IMR-90 (cell line): ENCODE results near the gene ZKSCAN8. TPM values are rescaled to one million over a fixed set of nuclear protein-coding genes. Genes with fewer than 3 reads are reported as not detected.

ENCODE experiments used
- ATAC-seq: fragments of 200-7000 bp; cut with Tn5 transposase; 2 replicates; pipeline ENCODE4 v1.9.1; 2020; ENCODE audit warnings: low read depth, mild to moderate bottlenecking, moderate library complexity
- BruUV-seq: library from RNA; stranded (reverse); fragments of 400-500 nt; replicated peaks from 2 replicates; lab custom pipeline; 2021; lab: Mats Ljungman, UMichigan
- CTCF ChIA-PET: fragments of 300-600 bp; formaldehyde crosslinking; extraction: SDS; loops from one replicate; lab custom pipeline; 2021; ENCODE audit warnings: antibody characterized with exemption; lab: Yijun Ruan, JAX
- POLR2A ChIA-PET: fragments of 300-600 bp; sonication (Branson Sonifier 250); formaldehyde crosslinking; loops from one replicate; lab custom pipeline; 2022; ENCODE audit warnings: antibody characterized with exemption; ENCODE audit not compliant: unreplicated experiment; lab: Charles Lee
- DNase-seq: peaks from one replicate; pipeline ENCODE4 v3.0.0; 2013
- H2AFZ ChIP-seq: replicated peaks from 2 replicates; pipeline ENCODE3; 2013; ENCODE audit warnings: low read length, mild to moderate bottlenecking; ENCODE audit not compliant: poor library complexity
- H2AK5ac ChIP-seq: 2 replicates; pipeline ENCODE4 v1.6.1; 2013; ENCODE audit warnings: low read depth, low read length, inconsistent platforms
- H2AK9ac ChIP-seq: replicated peaks from 2 replicates; pipeline ENCODE3; 2013; ENCODE audit warnings: mild to moderate bottlenecking, low read depth, low read length, moderate library complexity; ENCODE audit not compliant: poor library complexity
- H2BK120ac ChIP-seq: 2 replicates; pipeline ENCODE4 v1.6.1; 2013; ENCODE audit warnings: low read depth, low read length, inconsistent platforms
- H2BK15ac ChIP-seq: 3 replicates; pipeline ENCODE4 v1.6.1; 2013; ENCODE audit warnings: low read depth, low read length, inconsistent platforms
- H2BK20ac ChIP-seq: 2 replicates; pipeline ENCODE4 v1.6.1; 2013; ENCODE audit warnings: low read depth, mild to moderate bottlenecking, inconsistent platforms, low read length, moderate library complexity
- H2BK5ac ChIP-seq: 2 replicates; pipeline ENCODE4 v1.6.1; 2013; ENCODE audit warnings: mild to moderate bottlenecking, low read depth, low read length, inconsistent platforms; ENCODE audit not compliant: poor library complexity, severe bottlenecking
- H3K14ac ChIP-seq: replicated peaks from 2 replicates; pipeline ENCODE4 v1.6.1; 2013; ENCODE audit warnings: low read depth, low read length, inconsistent platforms
- H3K18ac ChIP-seq: 2 replicates; pipeline ENCODE4 v1.6.1; 2013; ENCODE audit warnings: low read depth, low read length, control low read depth
- H3K23ac ChIP-seq: 2 replicates; pipeline ENCODE4 v1.6.1; 2013; ENCODE audit warnings: low read depth, low read length, inconsistent platforms
- H3K27ac ChIP-seq: 2 replicates; pipeline ENCODE4 v1.5.1; 2013; ENCODE audit warnings: mild to moderate bottlenecking, control low read depth, low read length; ENCODE audit not compliant: insufficient read depth
- H3K27me3 ChIP-seq: 2 replicates; pipeline ENCODE4 v1.6.1; 2013; ENCODE audit warnings: low read length; ENCODE audit not compliant: control insufficient read depth, insufficient read depth
- H3K36me3 ChIP-seq: 2 replicates; pipeline ENCODE4 v1.6.1; 2013; ENCODE audit warnings: low read length, mixed read lengths; ENCODE audit not compliant: control insufficient read depth, insufficient read depth
- H3K4ac ChIP-seq: 2 replicates; pipeline ENCODE4 v1.6.1; 2013; ENCODE audit warnings: low read depth, low read length, inconsistent platforms
- H3K4me1 ChIP-seq: 2 replicates; pipeline ENCODE4 v1.6.1; 2013; ENCODE audit warnings: low read length, mixed read lengths; ENCODE audit not compliant: control insufficient read depth, insufficient read depth
- H3K4me2 ChIP-seq: 2 replicates; pipeline ENCODE4 v1.6.1; 2013; ENCODE audit warnings: low read depth, mild to moderate bottlenecking, control low read depth, low read length, moderate library complexity
- H3K4me3 ChIP-seq: 2 replicates; pipeline ENCODE4 v1.5.1; 2013; ENCODE audit warnings: low read depth, mild to moderate bottlenecking, control low read depth, low read length, moderate library complexity; ENCODE audit not compliant: insufficient read depth
- H3K56ac ChIP-seq: 2 replicates; pipeline ENCODE4 v1.6.1; 2013; ENCODE audit warnings: low read length, inconsistent platforms; ENCODE audit not compliant: insufficient read depth; ENCODE audit errors: extremely low read depth
- H3K79me1 ChIP-seq, 2 experiments: 2 replicates each; pipeline ENCODE4 v1.6.1; 2013; ENCODE audit warnings: low read length in 2 of 2, inconsistent platforms in 1 of 2, low read depth in 1 of 2
- H3K9ac ChIP-seq: 2 replicates; pipeline ENCODE4 v1.6.1; 2013; ENCODE audit warnings: low read depth, low read length, control low read depth
- H3K9me1 ChIP-seq: 2 replicates; pipeline ENCODE4 v1.6.1; 2013; ENCODE audit warnings: low read length, inconsistent platforms; ENCODE audit not compliant: insufficient read depth
- H3K9me3 ChIP-seq: 2 replicates; pipeline ENCODE4 v1.6.1; 2013; ENCODE audit warnings: low read length; ENCODE audit not compliant: control insufficient read depth, insufficient read depth
- H4K20me1 ChIP-seq: 2 replicates; pipeline ENCODE4 v1.6.1; 2013; ENCODE audit warnings: low read length, inconsistent platforms; ENCODE audit not compliant: insufficient read depth
- H4K5ac ChIP-seq: 2 replicates; pipeline ENCODE4 v1.6.1; 2013; ENCODE audit warnings: mild to moderate bottlenecking, low read depth, low read length, control low read depth
- H4K8ac ChIP-seq, 2 experiments: 2 replicates each; pipeline ENCODE4 v1.6.1; 2013; ENCODE audit warnings: low read depth in 2 of 2, low read length in 2 of 2, control low read depth in 1 of 2, inconsistent platforms in 1 of 2
- H4K91ac ChIP-seq: 2 replicates; pipeline ENCODE4 v1.6.1; 2013; ENCODE audit warnings: low read depth, low read length, inconsistent platforms; ENCODE audit not compliant: insufficient read depth
- BHLHE40 ChIP-seq: fragments of 150-350 bp; IDR thresholded peaks from 2 replicates; pipeline ENCODE4 v1.6.1; 2016; ENCODE audit warnings: mild to moderate bottlenecking, low read depth, low read length
- CEBPB ChIP-seq: IDR thresholded peaks from 2 replicates; pipeline ENCODE4 v1.6.1; 2012; ENCODE audit warnings: low read depth, low read length, improper control_type of control experiment
- MXI1 ChIP-seq: IDR thresholded peaks from 2 replicates; pipeline ENCODE4 v1.6.1; 2012; ENCODE audit warnings: low read depth, mild to moderate bottlenecking, low read length, moderate library complexity, borderline replicate concordance
- NFE2L2 ChIP-seq: fragments of 150-350 bp; IDR thresholded peaks from 2 replicates; pipeline ENCODE4 v1.6.1; 2016; ENCODE audit warnings: low read depth, mild to moderate bottlenecking, low read length
- RFX5 ChIP-seq: IDR thresholded peaks from 2 replicates; pipeline ENCODE4 v1.8.0; 2012; ENCODE audit warnings: low read depth, mild to moderate bottlenecking, low read length, moderate library complexity
- WGBS, 2 experiments: methylation state at CpG; one replicate each; pipeline versions ENCODE4 v1.1.5 to v1.1.7; 2013; ENCODE audit warnings: missing lambda C conversion rate in 2 of 2; ENCODE audit not compliant: insufficient read length in 1 of 2; ENCODE audit errors: extremely low coverage in 2 of 2; 5-methylcytosine and 5-hydroxymethylcytosine counted together
- dilution Hi-C: fragments of 300-500 bp; cut with HindIII; formaldehyde crosslinking; loops from one replicate; pipeline ENCODE4 v1.14.3; 2018; ENCODE audit warnings: low sequenced_read_pairs; ENCODE audit not compliant: unreplicated experiment
- in situ Hi-C: fragments of 300-500 bp; cut with MboI; formaldehyde crosslinking; loops from 3 replicates; pipeline ENCODE4 v1.14.3; 2019; ENCODE audit warnings: low sequenced_read_pairs, inconsistent platforms, mixed read lengths
- intact Hi-C: fragments of 100-400 bp; cut with micrococcal nuclease; formaldehyde crosslinking; loops from 2 replicates; pipeline ENCODE4 v1.10.0; 2022
- polyA plus RNA-seq, 3 experiments: library from polyadenylated mRNA; depleted of rRNA; stranded (reverse); fragments of >200 nt; gene quantifications; 2 replicates each; pipeline ENCODE4 v1.2.3, GENCODE V29; 2012; ENCODE audit warnings: low replicate concordance in 1 of 3
- total RNA-seq: library from RNA; depleted of rRNA; stranded (reverse); fragments of >200 nt; gene quantifications from 2 replicates; pipeline ENCODE4 v1.2.3, GENCODE V29; 2012

Gene ZKSCAN8
- total and polyA plus RNA-seq, 2 of the 4 experiments (the other 2 are of a cell fraction), result 8.3 to 22.8 TPM

DNA sequence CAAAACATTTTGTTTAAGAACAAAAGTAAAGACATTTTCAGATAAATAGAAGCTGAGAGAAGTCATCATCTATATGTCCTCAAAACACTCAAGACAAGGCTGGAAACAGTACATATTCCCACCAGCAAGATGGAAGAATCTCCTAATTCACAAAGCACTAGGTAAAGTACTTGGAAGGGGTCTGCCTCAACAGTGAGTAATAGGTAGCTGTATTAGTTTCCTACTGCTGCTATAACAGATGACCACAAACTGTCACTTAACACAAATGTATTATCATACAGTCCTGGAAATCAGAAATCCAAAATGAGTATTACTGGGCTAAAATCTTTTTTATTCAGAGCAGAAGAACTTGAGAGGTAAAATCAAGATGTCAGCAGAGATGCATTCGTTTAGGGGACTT is 40.6 kb downstream of the ZKSCAN8 start:
- Histone ChIP-seq H2AK9ac (no peak overlapping the region), H3K14ac (no peak overlapping the region), H3K36me3 (no peaks in the 10 kb centered on the region), H3K4me1 (no peaks in the 10 kb centered on the region), H3K9me3 (peaks cover 2% of the 10 kb centered on the region), H2AFZ (no peak overlapping the region), H3K4me3 (no peak overlapping the region), H3K56ac (no peak overlapping the region), H2BK120ac (no peak overlapping the region), H3K4ac (no peak overlapping the region), H4K91ac (no peak overlapping the region), H4K5ac (no peak overlapping the region), H4K8ac (no peak overlapping the region), H3K27me3 (no peaks in the 10 kb centered on the region), H3K79me1 (no peaks in the 10 kb centered on the region), H3K4me2 (no peak overlapping the region), H2BK15ac (no peak overlapping the region), H2AK5ac (no peak overlapping the region), H3K9ac (no peak overlapping the region), H3K9me1 (no peaks in the 10 kb centered on the region), H3K27ac (no peak overlapping the region), H4K20me1 (no peaks in the 10 kb centered on the region), H3K23ac (no peak overlapping the region), H2BK5ac (no peak overlapping the region), H2BK20ac (no peak overlapping the region), H3K18ac (no peak overlapping the region)
- TF ChIP-seq RFX5, result no peak
- no peak for TF ChIP-seq NFE2L2
- no peak for TF ChIP-seq MXI1
- no peak for TF ChIP-seq BHLHE40
- TF ChIP-seq CEBPB, result no peak
- DNase-seq (no peak), ATAC-seq (no peak)
- CTCF ChIA-PET, result interaction anchor here (0.6 kb wide), 1 partner anchor 24 kb away, joined by 3 read pairs; no protein-coding TSS in a partner anchor
- POLR2A ChIA-PET, result no interaction called here
- WGBS, 2 experiments, result no CpG with 5 or more reads among the region's 1 CpG
- dilution Hi-C loops, result no loop called here
- BruUV-seq, result no TSS peak
- in situ Hi-C loops, result no loop called here
- intact Hi-C loops, result no loop called here
